Measurements from ENCODE around the gene AHCY.

DNA sequence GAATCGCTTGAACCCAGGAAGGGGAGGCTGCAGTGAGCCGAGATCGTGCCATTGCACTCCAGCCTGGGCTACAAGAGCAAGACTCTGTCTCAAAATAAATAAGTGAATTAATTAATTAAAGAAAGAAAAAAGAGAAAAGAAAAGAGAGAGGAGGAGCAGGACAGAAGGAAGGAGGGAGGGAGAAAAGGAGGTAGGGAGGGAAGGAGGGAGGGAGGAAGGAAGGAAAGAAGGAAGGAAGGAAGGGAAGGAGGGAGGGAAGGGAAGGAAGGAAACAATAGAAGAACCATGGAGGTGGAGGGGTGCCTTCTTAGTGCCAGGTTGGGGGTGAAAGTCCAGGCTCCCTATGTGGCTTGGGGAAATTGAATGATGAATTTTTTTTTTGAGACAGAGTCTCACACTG is 6.5 kb upstream of the AHCY start:
- no peak for TF ChIP-seq CTCF (IDR thresholded peaks at IDR 0.05)
- TF ChIP-seq POLR2AphosphoS5 (IDR thresholded peaks at IDR 0.05): no peak

All from breast epithelium (tissue), 3 donors.